K562 (cell line): Measurements from ENCODE around the gene SCAP. TPM values are rescaled to one million over a fixed set of nuclear protein-coding genes. Genes with fewer than 3 reads are reported as not detected.

Experiments used
- ATAC-seq: fragments of 200-7000 bp; cut with Tn5 transposase; 3 replicates; pipeline ENCODE4 v1.9.1; 2020; ENCODE audit warnings: moderate library complexity
- BruUV-seq: library from RNA; stranded (reverse); fragments of 400-500 nt; replicated peaks from 2 replicates; lab custom pipeline; 2021; lab: Mats Ljungman, UMichigan
- CTCF ChIA-PET: fragments of 300-600 bp; formaldehyde crosslinking; extraction: SDS; loops from one replicate; lab custom pipeline; 2021; ENCODE audit warnings: low intra/inter-chr PET ratio; lab: Yijun Ruan, JAX
- POLR2A ChIA-PET: fragments of 300-600, 350-650 bp; sonication (Branson Sonifier 250); formaldehyde crosslinking; extraction: SDS; loops from one replicate; lab custom pipeline; 2021; ENCODE audit warnings: antibody characterized with exemption, inconsistent platforms; lab: Yijun Ruan, JAX
- DNase-seq, 4 experiments: peaks; one replicate each; pipeline versions ENCODE4 v3.0.0 to v3.0.0-alpha.2; 2011 to 2018; ENCODE audit warnings: low spot score in 3 of 4, mixed read lengths in 3 of 4; ENCODE audit errors: extremely low read depth in 1 of 4
- FAIRE-seq: peaks from 2 replicates; lab custom pipeline; 2011; peaks lifted over from hg19 to GRCh38; lab: Jason Lieb, UNC
- H2AFZ ChIP-seq: 2 replicates; pipeline ENCODE4 v1.6.0; 2011; ENCODE audit warnings: low read depth, low read length, control low read depth, inconsistent platforms
- H3K27ac ChIP-seq: fragments of 200-600 bp; 3 replicates; pipeline ENCODE4 v1.8.0; 2011; ENCODE audit warnings: low read depth, mild to moderate bottlenecking, control low read depth, inconsistent platforms, low read length, moderate library complexity, mixed read lengths; ENCODE audit errors: extremely low read depth
- H3K27me3 ChIP-seq, 2 experiments: fragments of 300-600 bp in 1 of 2; 2 replicates in 1 of 2; 3 replicates in 1 of 2; pipeline versions ENCODE4 v1.6.0 to v1.8.0; 2011; ENCODE audit warnings: inconsistent platforms in 2 of 2, low read length in 2 of 2, mild to moderate bottlenecking in 1 of 2, mixed read lengths in 1 of 2, moderate library complexity in 1 of 2; ENCODE audit not compliant: control insufficient read depth in 2 of 2, insufficient read depth in 2 of 2
- H3K36me3 ChIP-seq: fragments of 300-600 bp; 3 replicates; pipeline ENCODE4 v1.8.0; 2011; ENCODE audit warnings: mild to moderate bottlenecking, low read length, inconsistent platforms; ENCODE audit not compliant: control insufficient read depth, insufficient read depth
- H3K4me1 ChIP-seq, 2 experiments: fragments of 200-600 bp in 1 of 2; replicated peaks in 1 of 2; 2 replicates in 1 of 2; 3 replicates in 1 of 2; pipeline versions ENCODE4 v1.5.1 to v1.8.0; 2011; ENCODE audit warnings: inconsistent platforms in 2 of 2, low read length in 2 of 2, mild to moderate bottlenecking in 1 of 2, mixed read lengths in 1 of 2, moderate library complexity in 1 of 2; ENCODE audit not compliant: control insufficient read depth in 2 of 2, insufficient read depth in 2 of 2
- H3K4me2 ChIP-seq: 2 replicates; pipeline ENCODE4 v1.6.1; 2011; ENCODE audit warnings: low read length, control low read depth, inconsistent platforms, mixed read lengths; ENCODE audit not compliant: insufficient read depth
- H3K4me3 ChIP-seq: fragments of 200-600 bp; sonication (generic), shearing (Covaris generic); 2 replicates; pipeline ENCODE4 v1.5.1; 2016; ENCODE audit warnings: control low read depth, inconsistent platforms
- H3K79me2 ChIP-seq: fragments of 200-600 bp; 3 replicates; pipeline ENCODE4 v1.8.0; 2011; ENCODE audit warnings: low read length, inconsistent platforms; ENCODE audit not compliant: control insufficient read depth, insufficient read depth
- H3K9ac ChIP-seq, 2 experiments: 2 replicates each; pipeline versions ENCODE4 v1.6.0 to v1.6.1; 2011; ENCODE audit warnings: low read depth in 2 of 2, low read length in 2 of 2, control low read depth in 1 of 2, inconsistent platforms in 1 of 2, mild to moderate bottlenecking in 1 of 2, mixed read lengths in 1 of 2; ENCODE audit not compliant: insufficient read depth in 1 of 2
- H3K9me1 ChIP-seq: one replicate; pipeline ENCODE4 v1.6.0; 2011; ENCODE audit warnings: inconsistent platforms, mild to moderate bottlenecking, low read length, moderate library complexity; ENCODE audit not compliant: control insufficient read depth, insufficient read depth
- H3K9me3 ChIP-seq: replicated peaks from 2 replicates; pipeline ENCODE4 v1.5.1; 2011; ENCODE audit warnings: low read depth, low read length, inconsistent platforms; ENCODE audit not compliant: control insufficient read depth, insufficient read depth
- H4K20me1 ChIP-seq: replicated peaks from 2 replicates; pipeline ENCODE4 v1.6.1; 2011; ENCODE audit warnings: low read length, inconsistent platforms, mixed read lengths; ENCODE audit not compliant: control insufficient read depth, insufficient read depth
- CC2D1A ChIP-seq: fragments of 450-650 bp; IDR thresholded peaks from 2 replicates; pipeline ENCODE4 v1.6.1; 2017; ENCODE audit warnings: mild to moderate bottlenecking
- CHD7 ChIP-seq: fragments of 200-600 bp; sonication (generic); IDR thresholded peaks from one replicate; pipeline ENCODE4 v1.6.1; 2012; ENCODE audit warnings: mild to moderate bottlenecking, low read depth, low read length, inconsistent platforms
- ESRRA ChIP-seq: fragments of 450-650 bp; IDR thresholded peaks from 2 replicates; pipeline ENCODE4 v1.6.1; 2014; ENCODE audit warnings: low read depth, mild to moderate bottlenecking, moderate library complexity, borderline replicate concordance
- L3MBTL2 ChIP-seq: fragments of 450-650 bp; IDR thresholded peaks from 2 replicates; pipeline ENCODE4 v1.6.1; 2016; ENCODE audit warnings: mild to moderate bottlenecking, moderate library complexity
- POLR3A ChIP-seq: IDR thresholded peaks from 2 replicates; pipeline ENCODE4 v1.6.1; 2011; ENCODE audit warnings: borderline replicate concordance, mild to moderate bottlenecking, moderate library complexity; ENCODE audit not compliant: insufficient read length, insufficient read depth; ENCODE audit errors: extremely low read depth
- ZNF133 ChIP-seq: fragments of 250-450 bp; sonication (Bioruptor Pico); IDR thresholded peaks from 2 replicates; pipeline ENCODE4 v1.4.0; 2020; ENCODE audit warnings: mild to moderate bottlenecking
- ZNF280A ChIP-seq: fragments of 450-650 bp; IDR thresholded peaks from 2 replicates; pipeline ENCODE4 v1.6.1; 2018; ENCODE audit warnings: mild to moderate bottlenecking, low read depth; ENCODE audit not compliant: partially characterized antibody
- ZNF445 ChIP-seq: fragments of 250-450 bp; sonication (Bioruptor Pico); IDR thresholded peaks from 2 replicates; pipeline ENCODE4 v1.4.0; 2020; ENCODE audit warnings: low read depth, mild to moderate bottlenecking, moderate library complexity
- in situ Hi-C: fragments of 300-500 bp; cut with MboI; formaldehyde crosslinking; loops from 4 replicates; pipeline ENCODE4 v1.15.0; 2018; ENCODE audit warnings: inconsistent platforms, mixed read lengths
- intact Hi-C: fragments of 100-400 bp; cut with micrococcal nuclease; formaldehyde crosslinking; loops from 2 replicates; pipeline ENCODE4 v1.14.2; 2022
- polyA plus RNA-seq, 8 experiments: library from polyadenylated mRNA; depleted of rRNA in 4 of 8; stranded (reverse) in 5 of 8; unstranded in 3 of 8; fragments of >200 nt; fragmentation: Nextera tagmentation in 2 of 8; fragmentation: Illumina TruSeq in 1 of 8; extraction: Ambion mirVana in 2 of 8; extraction: Trizol in 1 of 8; gene quantifications; 2 replicates each; pipeline versions ENCODE4 v1.2.1 to v1.2.3, GENCODE V29; 2011 to 2014; ENCODE audit warnings: inconsistent platforms in 1 of 8, missing spikeins in 1 of 8
- total RNA-seq, 7 experiments: library from RNA; depleted of rRNA in 6 of 7; stranded (reverse); fragments of >200 nt in 6 of 7; fragmentation: Illumina TruSeq in 2 of 7; extraction: Trizol in 2 of 7; gene quantifications; 2 replicates each; pipeline versions ENCODE4 v1.2.1 to v1.2.3, GENCODE V29; 2011 to 2021; ENCODE audit warnings: low replicate concordance in 1 of 7

The SCAP gene
- total and polyA plus RNA-seq, 9 of the 15 experiments (the other 6 are each of a cell fraction or from before 2014, with no cell fraction given): 2.6 to 104 (median 37.8) TPM

- peak; percentile 65 for TF ChIP-seq ZNF280A
- peak; percentile 73; the same call in 1 of the 2 replicates for TF ChIP-seq ZNF445
- TF ChIP-seq ESRRA: peak; percentile 85
- TF ChIP-seq L3MBTL2: peak; percentile 77
- 0 out of 2 replicates have a peak, but pooled peaks have one; percentile 53 for TF ChIP-seq CC2D1A
Measured at GRCh38 chr3:47459534-47460085, 16.1 kb downstream of the SCAP start (continued).

DNA sequence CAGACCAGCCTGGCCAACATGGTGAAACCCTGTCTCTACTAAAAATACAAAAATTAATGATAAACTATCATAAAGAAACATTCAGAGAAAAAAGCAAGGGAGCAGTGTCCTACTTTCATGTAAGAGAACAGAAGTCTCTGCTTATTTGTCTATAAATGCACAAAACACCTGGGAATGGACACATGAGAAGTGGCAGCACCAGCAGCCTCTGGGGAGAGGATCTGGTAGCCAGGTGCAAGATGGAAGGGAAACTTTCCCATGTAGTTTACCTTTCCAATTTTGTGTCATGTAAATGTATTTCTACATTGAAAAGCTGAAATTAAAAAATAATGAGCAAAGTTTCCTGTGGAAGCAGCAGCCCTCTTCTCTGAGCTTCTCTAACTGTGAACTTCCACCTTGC is 18.8 kb downstream of the SCAP start:
- H3K4me2 ChIP-seq: no peak overlapping the region
- DNase-seq (no peak), ATAC-seq (no peak), FAIRE-seq (no peak)
- CTCF ChIA-PET: no interaction called here
- in situ Hi-C loops: no loop called here
- intact Hi-C loops: no loop called here
- no peak overlapping the region for H3K4me3 ChIP-seq
- H3K4me1 ChIP-seq: peaks cover 0 to 4% of the 10 kb centered on the region in 2 experiments; a peak in 2 of 5 replicates
- H3K27ac ChIP-seq: no peak overlapping the region
- peaks cover 77% of the 10 kb centered on the region for H3K79me2 ChIP-seq
- H4K20me1 ChIP-seq: no peaks in the 10 kb centered on the region
- no peaks in the 10 kb centered on the region for H3K9me3 ChIP-seq
- H3K27me3 ChIP-seq: no peaks in the 10 kb centered on the region
- BruUV-seq: no TSS peak
- no peak overlapping the region for H2AFZ ChIP-seq
- POLR2A ChIA-PET: interaction anchor here (0.7 to 2.7 kb wide), 4 partner anchors 8 to 738 kb away, joined by 3 to 12 read pairs (median 4); partner anchors contain the start of gene SCAP
- 0 out of 4 replicates have a peak overlapping the region, but pooled peaks of 1 of the 2 experiments have one; percentile 59 for H3K9ac ChIP-seq
- no peaks in the 10 kb centered on the region for H3K9me1 ChIP-seq
- H3K36me3 ChIP-seq: peaks cover 5% of the 10 kb centered on the region; the same call in 2 of the 3 replicates
- TF ChIP-seq ZNF133 (no peak), POLR3A (no peak), CHD7 (no peak)
